Measurements from ENCODE around the gene DOP1B. TPM values are rescaled to one million over a fixed set of nuclear protein-coding genes. Genes with fewer than 3 reads are reported as not detected.
"Not testable (repeated sequence)": the region's sequence is repeated elsewhere in the genome, so short reads cannot be mapped to it uniquely, and the experiment has no call there.

DOP1B gene
- total RNA-seq, 1 donor from 2014 or later: 16.6 TPM

- intact Hi-C loops (cut with micrococcal nuclease): no loop called here
Measured at GRCh38 chr21:36199021-36199420, 42.4 kb downstream of the DOP1B start.

- intact Hi-C loops (cut with micrococcal nuclease): not testable (repeated sequence)
Measured at GRCh38 chr21:36199575-36199974, 43.0 kb downstream of the DOP1B start.

GRCh38 chr21:36200081-36200561 is 43.5 kb downstream of the DOP1B start:
- intact Hi-C loops (cut with micrococcal nuclease): no loop called here

- intact Hi-C loops (cut with micrococcal nuclease): no loop called here
Measured at GRCh38 chr21:36202726-36203602, 46.3 kb downstream of the DOP1B start.

- intact Hi-C loops (cut with micrococcal nuclease): no loop called here
Measured at GRCh38 chr21:36203603-36203889, 46.9 kb downstream of the DOP1B start.

- intact Hi-C loops (cut with micrococcal nuclease): no loop called here
Measured at GRCh38 chr21:36204980-36205379, 48.4 kb downstream of the DOP1B start.

- intact Hi-C loops (cut with micrococcal nuclease): no loop called here
Measured at GRCh38 chr21:36205962-36206361, 49.3 kb downstream of the DOP1B start.

Other genes starting within 250 kb of the DOP1B start
- gene SETD4, start 96.3 kb upstream of the DOP1B start, total RNA-seq: 18.4 and 19.0 TPM in 2 replicates
- gene CBR1, start 86.8 kb upstream of the DOP1B start, total RNA-seq: 42.8 and 47.2 TPM in 2 replicates
- 18.5 and 20.4 TPM in 2 replicates for gene CBR3, start 21.7 kb upstream of the DOP1B start, total RNA-seq
- 36.9 and 38.5 TPM in 2 replicates for gene MORC3, start 163.4 kb downstream of the DOP1B start, total RNA-seq
- 18.5 and 18.6 TPM in 2 replicates for gene CHAF1B, start 228.6 kb downstream of the DOP1B start, total RNA-seq